HEK293 (cell line): ENCODE data around the gene NMNAT3.

Experiments used
- CTCF ChIA-PET: fragments of 350-600 bp; formaldehyde crosslinking; extraction: SDS; loops from one replicate; lab custom pipeline; 2021; ENCODE audit warnings: antibody characterized with exemption; lab: Yijun Ruan, JAX
- POLR2A ChIA-PET: fragments of 300-600 bp; formaldehyde crosslinking; extraction: SDS; loops from one replicate; lab custom pipeline; 2020; ENCODE audit warnings: antibody characterized with exemption, inconsistent platforms; lab: Yijun Ruan, JAX
- H3K27ac ChIP-seq: fragments of 200-500 bp; sonication (Bioruptor generic); 2 replicates; pipeline ENCODE4 v1.5.1; 2014; ENCODE audit warnings: low read depth, low read length, control low read depth, inconsistent platforms; ENCODE audit errors: extremely low read depth
- H3K36me3 ChIP-seq, 2 experiments: fragments of 200-500 bp in 1 of 2; sonication (Bioruptor generic) in 1 of 2; 1 replicate in 1 of 2; 2 replicates in 1 of 2; pipeline ENCODE4 v1.5.1; 2014 to 2017; ENCODE audit warnings: inconsistent platforms in 2 of 2, low read length in 2 of 2; ENCODE audit not compliant: control insufficient read depth in 2 of 2, insufficient read depth in 1 of 2
- H3K4me1 ChIP-seq: fragments of 200-500 bp; sonication (Bioruptor generic); 2 replicates; pipeline ENCODE4 v1.5.1; 2014; ENCODE audit warnings: mild to moderate bottlenecking, low read length, inconsistent platforms; ENCODE audit not compliant: control insufficient read depth, insufficient read depth
- H3K4me3 ChIP-seq: 2 replicates; pipeline ENCODE4 v1.5.1; 2011; ENCODE audit warnings: low read depth, mild to moderate bottlenecking, control low read depth, low read length, moderate library complexity
- H3K9me3 ChIP-seq: fragments of 200-500 bp; sonication (Bioruptor generic); 2 replicates; pipeline ENCODE4 v1.5.1; 2014; ENCODE audit warnings: low read depth, low read length, inconsistent platforms; ENCODE audit not compliant: control insufficient read depth, insufficient read depth
- BCL11A ChIP-seq: fragments of 450-650 bp; formaldehyde crosslinking; IDR thresholded peaks from 2 replicates; pipeline ENCODE4 v1.5.1; 2016; ENCODE audit warnings: low read depth, missing biosample characterization, missing genetic modification characterization
- BCL6B ChIP-seq: fragments of 450-650 bp; formaldehyde crosslinking; IDR thresholded peaks from 2 replicates; pipeline ENCODE4 v1.5.1; 2017; ENCODE audit warnings: missing biosample characterization, missing genetic modification characterization
- INSM2 ChIP-seq: fragments of 450-650 bp; formaldehyde crosslinking; IDR thresholded peaks from 2 replicates; pipeline ENCODE4 v1.5.1; 2016; ENCODE audit warnings: missing biosample characterization, missing genetic modification characterization
- PRDM10 ChIP-seq: fragments of 450-650 bp; formaldehyde crosslinking; IDR thresholded peaks from 2 replicates; pipeline ENCODE4 v1.5.1; 2016; ENCODE audit warnings: missing biosample characterization, missing genetic modification characterization
- SETDB1 ChIP-seq: IDR thresholded peaks from one replicate; pipeline ENCODE4 v1.6.1; 2017; ENCODE audit warnings: mild to moderate bottlenecking, low read length, moderate library complexity, mixed read lengths; ENCODE audit not compliant: insufficient read length
- ZNF132 ChIP-seq: fragments of 450-650 bp; formaldehyde crosslinking; IDR thresholded peaks from 2 replicates; pipeline ENCODE4 v1.5.1; 2017; ENCODE audit warnings: missing biosample characterization, missing genetic modification characterization, borderline replicate concordance
- ZNF248 ChIP-seq: fragments of 450-650 bp; formaldehyde crosslinking; IDR thresholded peaks from 2 replicates; pipeline ENCODE4 v1.5.1; 2017; ENCODE audit warnings: missing biosample characterization, missing genetic modification characterization
- ZNF341 ChIP-seq: fragments of 450-650 bp; formaldehyde crosslinking; IDR thresholded peaks from 2 replicates; pipeline ENCODE4; 2016; ENCODE audit warnings: low read depth, missing biosample characterization, missing genetic modification characterization
- ZNF398 ChIP-seq: fragments of 450-650 bp; formaldehyde crosslinking; IDR thresholded peaks from 2 replicates; pipeline ENCODE4 v1.5.1; 2017; ENCODE audit warnings: missing biosample characterization, missing genetic modification characterization
- ZNF433 ChIP-seq: fragments of 450-650 bp; formaldehyde crosslinking; IDR thresholded peaks from 2 replicates; pipeline ENCODE4 v1.5.1; 2016; ENCODE audit warnings: missing biosample characterization, missing genetic modification characterization, low read depth
- ZNF518A ChIP-seq: fragments of 450-650 bp; formaldehyde crosslinking; conservative IDR thresholded peaks from 2 replicates; pipeline ENCODE4 v1.5.1; 2016; ENCODE audit warnings: low read depth, missing biosample characterization, missing genetic modification characterization
- ZNF571 ChIP-seq: fragments of 450-650 bp; formaldehyde crosslinking; IDR thresholded peaks from 2 replicates; pipeline ENCODE4 v1.5.0; 2017; ENCODE audit warnings: missing biosample characterization, missing genetic modification characterization
- ZNF580 ChIP-seq: fragments of 450-650 bp; formaldehyde crosslinking; IDR thresholded peaks from 2 replicates; pipeline ENCODE4 v1.5.1; 2016; ENCODE audit warnings: missing biosample characterization, missing genetic modification characterization
- ZNF623 ChIP-seq: fragments of 450-650 bp; formaldehyde crosslinking; IDR thresholded peaks from 2 replicates; pipeline ENCODE4 v1.5.1; 2016; ENCODE audit warnings: missing biosample characterization, missing genetic modification characterization
- ZNF654 ChIP-seq: fragments of 450-650 bp; formaldehyde crosslinking; IDR thresholded peaks from 2 replicates; pipeline ENCODE4 v1.5.1; 2016; ENCODE audit warnings: low read depth, missing biosample characterization, missing genetic modification characterization
- ZNF704 ChIP-seq: fragments of 450-650 bp; formaldehyde crosslinking; IDR thresholded peaks from 2 replicates; pipeline ENCODE4 v1.5.1; 2016; ENCODE audit warnings: missing biosample characterization, missing genetic modification characterization
- ZNF843 ChIP-seq: fragments of 450-650 bp; formaldehyde crosslinking; IDR thresholded peaks from 2 replicates; pipeline ENCODE4 v1.5.1; 2016; ENCODE audit warnings: missing biosample characterization, missing genetic modification characterization
- ZSCAN16 ChIP-seq: fragments of 450-650 bp; formaldehyde crosslinking; IDR thresholded peaks from 2 replicates; pipeline ENCODE4 v1.5.1; 2016; ENCODE audit warnings: missing biosample characterization, missing genetic modification characterization
- ZXDB ChIP-seq: fragments of 450-650 bp; formaldehyde crosslinking; IDR thresholded peaks from 2 replicates; pipeline ENCODE4 v1.5.1; 2016; ENCODE audit warnings: missing biosample characterization, missing genetic modification characterization

The NMNAT3 gene

GRCh38 chr3:139518306-139518705, 159.5 kb downstream of the NMNAT3 start (continued):
- no peak for TF ChIP-seq ZNF654 (tag by site-specific recombination)
- no peak for TF ChIP-seq ZNF518A
- TF ChIP-seq INSM2, result no peak
- no peak for TF ChIP-seq BCL11A (tag by site-specific recombination)
- TF ChIP-seq ZNF580 (tag by site-specific recombination), result no peak
- TF ChIP-seq ZNF704, result no peak
- no peak for TF ChIP-seq ZNF571 (tag by site-specific recombination)
- TF ChIP-seq ZNF341 (tag by site-specific recombination), result no peak
- no peak for TF ChIP-seq ZXDB (tag by site-specific recombination)

- ChIA-PET POLR2A (no interaction called here), CTCF (interaction anchor here (0.6 to 0.9 kb wide), 5 partner anchors 9 to 60 kb away, joined by 3 to 5 read pairs (median 3); no protein-coding TSS in a partner anchor)
- Histone ChIP-seq H3K9me3 (no peaks in the 10 kb centered on the region), H3K36me3 (no peaks in the 10 kb centered on the region), H3K4me1 (no peaks in the 10 kb centered on the region), H3K27ac (no peak overlapping the region), H3K4me3 (no peak overlapping the region)
- TF ChIP-seq ZNF132, result no peak
- no peak for TF ChIP-seq ZNF843
- no peak for TF ChIP-seq SETDB1
- no peak for TF ChIP-seq PRDM10 (tag by site-specific recombination)
- TF ChIP-seq BCL11A (tag by site-specific recombination), result no peak
- TF ChIP-seq ZSCAN16 (tag by site-specific recombination), result no peak
- no peak for TF ChIP-seq BCL6B (tag by site-specific recombination)
- TF ChIP-seq ZNF248, result no peak
- no peak for TF ChIP-seq ZNF433 (tag by site-specific recombination)
- no peak for TF ChIP-seq ZNF398
- TF ChIP-seq ZNF580 (tag by site-specific recombination), result no peak
- TF ChIP-seq ZNF623 (tag by site-specific recombination), result no peak
Measured at GRCh38 chr3:139517321-139518065, 160.3 kb downstream of the NMNAT3 start.
